ENCODE measurements around the gene FBLN1.

FBLN1 gene

DNA sequence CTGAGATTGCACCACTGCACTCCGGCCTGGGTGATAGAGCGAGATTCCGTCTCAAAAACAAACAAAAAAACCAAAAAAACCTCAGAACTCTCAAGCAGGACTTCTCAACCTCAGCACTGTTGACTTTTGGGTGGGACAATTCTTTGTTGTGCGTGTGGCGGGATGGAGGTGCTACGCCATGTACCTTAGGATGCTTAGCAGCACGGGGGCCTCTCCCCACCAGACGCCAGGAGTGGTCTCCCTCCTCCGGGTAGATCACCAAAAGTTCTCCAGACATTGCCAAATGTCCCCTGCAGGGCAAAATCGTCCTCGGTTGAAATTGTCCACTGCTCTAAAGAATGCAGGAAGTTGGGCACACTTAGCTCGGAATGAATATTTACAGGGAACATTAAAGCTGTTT is 142.0 kb downstream of the FBLN1 start:
- POLR2A ChIA-PET = no interaction called here

DNA sequence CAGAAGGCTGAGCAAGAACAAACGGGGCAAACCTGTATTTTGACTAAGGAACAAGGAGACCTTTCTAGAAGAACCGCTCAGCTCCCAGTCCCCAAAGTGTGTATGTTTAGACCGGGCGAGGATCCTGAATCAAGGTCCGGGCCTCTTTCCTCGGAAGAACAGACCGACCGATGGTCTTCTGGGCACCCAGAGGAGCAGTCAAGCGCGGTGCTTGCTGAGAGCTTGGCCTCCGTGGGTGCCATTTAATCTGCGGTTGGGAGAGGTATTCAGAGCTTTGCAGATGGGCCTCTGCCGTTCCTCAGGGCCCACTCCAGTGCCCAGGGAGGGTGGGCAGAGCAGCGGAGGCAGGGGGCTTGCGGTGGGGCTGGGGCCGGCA is 142.5 kb downstream of the FBLN1 start:
- DNase-seq (ENCODE audit: low read depth, low spot score) = no peak
- TF ChIP-seq, protein P1, sequence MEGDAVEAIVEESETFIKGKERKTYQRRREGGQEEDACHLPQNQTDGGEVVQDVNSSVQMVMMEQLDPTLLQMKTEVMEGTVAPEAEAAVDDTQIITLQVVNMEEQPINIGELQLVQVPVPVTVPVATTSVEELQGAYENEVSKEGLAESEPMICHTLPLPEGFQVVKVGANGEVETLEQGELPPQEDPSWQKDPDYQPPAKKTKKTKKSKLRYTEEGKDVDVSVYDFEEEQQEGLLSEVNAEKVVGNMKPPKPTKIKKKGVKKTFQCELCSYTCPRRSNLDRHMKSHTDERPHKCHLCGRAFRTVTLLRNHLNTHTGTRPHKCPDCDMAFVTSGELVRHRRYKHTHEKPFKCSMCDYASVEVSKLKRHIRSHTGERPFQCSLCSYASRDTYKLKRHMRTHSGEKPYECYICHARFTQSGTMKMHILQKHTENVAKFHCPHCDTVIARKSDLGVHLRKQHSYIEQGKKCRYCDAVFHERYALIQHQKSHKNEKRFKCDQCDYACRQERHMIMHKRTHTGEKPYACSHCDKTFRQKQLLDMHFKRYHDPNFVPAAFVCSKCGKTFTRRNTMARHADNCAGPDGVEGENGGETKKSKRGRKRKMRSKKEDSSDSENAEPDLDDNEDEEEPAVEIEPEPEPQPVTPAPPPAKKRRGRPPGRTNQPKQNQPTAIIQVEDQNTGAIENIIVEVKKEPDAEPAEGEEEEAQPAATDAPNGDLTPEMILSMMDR (IDR thresholded peaks at IDR 0.05; ENCODE audit: insufficient read depth, low read length, missing control alignments) = no peak
- H3K4me3 ChIP-seq (ENCODE audit: low read depth, low read length) = peak overlapping the region; percentile 43; the same call in 1 of the 2 replicates
- ChIA-PET CTCF (interaction anchor here (0.6 to 2.9 kb wide), 48 partner anchors 9 to 343 kb away, joined by 3 to 44 read pairs (median 5); no protein-coding TSS in a partner anchor), POLR2A (no interaction called here)

More for the DNA sequence above, 142.0 kb downstream of the FBLN1 start:
- TF ChIP-seq, protein P1 (IDR thresholded peaks at IDR 0.05; ENCODE audit: insufficient read depth, low read length, missing control alignments) = no peak
- CTCF ChIA-PET = interaction anchor here (0.7 to 2.9 kb wide), 45 partner anchors 9 to 341 kb away, joined by 3 to 44 read pairs (median 5); no protein-coding TSS in a partner anchor
- no peak for DNase-seq (ENCODE audit: low read depth, low spot score)
- no peak overlapping the region for H3K4me3 ChIP-seq (ENCODE audit: low read depth, low read length)

DNA sequence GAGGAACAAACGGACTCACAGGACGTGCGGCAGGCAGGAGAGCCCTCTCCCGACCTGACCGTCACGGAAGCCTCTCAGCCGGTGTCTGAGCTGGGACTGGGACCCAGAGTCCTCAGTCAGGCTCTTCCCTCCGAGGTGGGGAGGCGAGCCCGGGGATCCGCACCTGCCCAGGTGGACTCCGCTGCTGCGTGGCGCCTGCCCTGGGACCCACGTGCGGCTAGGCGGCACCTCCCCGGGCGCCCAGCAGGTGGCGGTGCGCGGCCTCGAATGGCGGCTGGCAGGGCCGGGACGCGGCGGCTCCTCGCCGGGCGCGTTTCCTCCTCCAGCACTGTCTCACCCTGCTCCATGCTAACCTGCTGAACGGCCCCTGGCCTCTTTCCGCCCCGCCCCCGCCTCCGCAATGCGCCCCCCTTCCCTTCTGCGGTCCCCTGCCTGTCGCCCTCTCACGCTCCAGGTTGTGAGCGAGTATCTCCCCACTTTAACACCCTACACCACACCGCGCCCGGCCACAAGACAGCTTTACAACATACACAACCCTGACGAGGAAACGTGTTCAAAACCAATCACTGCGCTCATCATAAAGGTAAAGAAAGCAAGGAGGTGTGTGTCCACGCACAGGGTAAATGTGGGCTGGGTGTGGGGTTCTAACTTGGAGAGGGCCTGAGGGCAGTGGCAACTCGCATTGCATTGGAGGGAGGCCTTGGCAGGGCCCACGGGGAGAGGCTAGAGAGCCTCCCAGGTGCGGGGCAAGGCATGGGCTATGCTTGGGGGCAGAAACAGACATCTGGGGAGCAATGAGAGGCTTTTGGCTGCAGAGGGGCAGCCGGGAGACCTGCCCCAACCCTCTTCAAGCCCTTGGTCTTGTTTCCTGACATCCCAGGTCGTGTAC is 143.1 kb downstream of the FBLN1 start:
- POLR2A ChIA-PET = no interaction called here
- CTCF ChIA-PET = interaction anchor here (0.5 to 2.9 kb wide), 46 partner anchors 8 to 342 kb away, joined by 3 to 44 read pairs (median 5); no protein-coding TSS in a partner anchor
- DNase-seq (ENCODE audit: low read depth, low spot score) = no peak
- H3K4me3 ChIP-seq (ENCODE audit: low read depth, low read length) = peak overlapping the region; percentile 43
- TF ChIP-seq, protein P1 (IDR thresholded peaks at IDR 0.05; ENCODE audit: insufficient read depth, low read length, missing control alignments) = peak; percentile 89

DNA sequence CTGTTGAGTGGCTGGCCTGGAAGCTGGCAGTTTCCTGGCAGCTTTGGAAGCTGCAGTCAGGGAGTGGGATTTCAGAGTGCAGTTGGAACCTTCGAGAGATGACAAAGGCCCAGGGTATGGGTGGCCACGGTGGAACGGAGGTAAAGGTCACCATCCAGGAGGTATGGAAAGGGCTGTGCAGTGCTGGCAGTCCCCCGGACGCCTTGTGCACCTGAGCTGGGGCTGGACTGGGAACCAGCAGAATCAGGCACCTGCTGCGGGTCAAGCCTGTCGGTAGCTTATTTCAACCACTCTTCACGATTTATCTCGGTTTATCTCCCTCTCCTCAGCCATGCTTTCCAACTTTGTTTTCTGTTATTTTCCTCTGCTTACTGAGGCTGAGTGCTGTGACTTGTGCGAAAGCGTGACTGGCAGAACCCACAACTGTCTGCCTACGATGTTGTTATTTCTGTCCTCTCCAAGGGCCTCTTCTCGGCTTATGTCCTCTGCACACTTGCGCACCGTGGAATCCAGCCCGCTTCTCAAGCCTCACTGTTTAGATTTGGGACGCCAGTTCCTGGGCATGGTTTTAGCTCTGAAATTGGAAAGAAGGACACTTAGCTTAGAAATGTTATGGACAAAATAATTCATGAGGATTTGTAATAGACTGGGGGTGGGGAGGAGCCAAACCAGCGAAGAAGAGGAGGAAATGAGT is 145.0 kb downstream of the FBLN1 start:
- DNase-seq (ENCODE audit: low read depth, low spot score) = no peak
- ChIA-PET POLR2A (interaction anchor here (0.6 kb wide), 1 partner anchor 399 kb away, joined by 3 read pairs; no protein-coding TSS in a partner anchor), CTCF (interaction anchor here (0.8 to 2.0 kb wide), 10 partner anchors 14 to 380 kb away, joined by 3 to 20 read pairs (median 3); no protein-coding TSS in a partner anchor)

DNA sequence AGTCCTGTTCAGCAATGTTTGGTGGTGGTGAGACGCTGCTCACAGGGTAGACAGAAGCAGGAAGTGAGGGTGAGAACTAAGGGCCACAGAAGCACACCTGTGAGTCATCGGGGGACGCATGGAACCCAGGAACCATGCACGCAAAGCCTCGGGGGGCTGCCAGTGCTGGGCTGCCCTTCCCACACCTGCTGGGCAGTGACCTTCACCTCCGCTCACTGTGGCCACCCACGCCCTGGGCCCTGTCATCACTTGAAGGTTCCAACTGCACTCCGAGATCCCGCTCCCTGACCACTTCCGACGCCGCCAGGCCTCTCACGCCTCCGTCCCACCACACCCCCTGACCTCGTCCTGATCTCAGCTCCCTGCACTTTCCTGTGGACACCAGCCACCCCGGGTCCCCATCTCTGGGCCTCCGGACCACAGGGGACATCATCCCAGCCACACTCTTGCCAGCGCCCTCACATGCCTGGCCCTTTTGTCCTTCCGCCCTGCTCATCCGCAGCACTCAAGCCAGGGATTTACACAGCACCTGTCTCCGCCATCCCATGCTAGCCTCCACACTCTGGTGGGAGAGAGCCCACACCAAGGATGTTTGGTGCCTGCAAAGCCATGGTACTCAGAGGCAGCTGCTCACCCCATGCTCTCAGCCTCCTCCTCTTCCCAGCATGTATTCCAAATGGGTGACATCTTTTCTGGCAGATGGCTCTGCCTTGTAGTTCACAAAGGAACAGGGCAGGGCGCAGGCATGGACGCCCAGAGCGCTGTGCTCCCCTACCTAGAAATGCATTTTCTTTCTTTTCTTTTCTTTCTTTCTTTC is 145.8 kb downstream of the FBLN1 start:
- POLR2A ChIA-PET = no interaction called here
- DNase-seq (ENCODE audit: low read depth, low spot score) = no peak
- no peak overlapping the region for H3K4me3 ChIP-seq (ENCODE audit: low read depth, low read length)
- TF ChIP-seq, protein P1 (IDR thresholded peaks at IDR 0.05; ENCODE audit: insufficient read depth, low read length, missing control alignments) = no peak
- CTCF ChIA-PET = interaction anchor here (1.0 to 2.1 kb wide), 6 partner anchors 10 to 346 kb away, joined by 3 to 20 read pairs (median 4); no protein-coding TSS in a partner anchor

More for the DNA sequence above, 145.0 kb downstream of the FBLN1 start:
- TF ChIP-seq, protein P1 (IDR thresholded peaks at IDR 0.05; ENCODE audit: insufficient read depth, low read length, missing control alignments) = no peak
- H3K4me3 ChIP-seq (ENCODE audit: low read depth, low read length) = no peak overlapping the region

Data from AG04449 (cell line).